Right renal cortex interstitium (tissue), 3 donors: Measurements from ENCODE around the gene NIF3L1. TPM values are rescaled to one million over a fixed set of nuclear protein-coding genes. Genes with fewer than 3 reads are reported as not detected.

Source experiments
- DNase-seq, 3 donors: peaks; one replicate each; pipeline ENCODE4 v3.0.0-alpha.2; 2013; ENCODE audit warnings: low read depth in 3 of 3, low spot score in 2 of 3
- polyA plus RNA-seq, 3 donors: library from polyadenylated mRNA; unstranded; fragments of 120-200 nt; gene quantifications; one replicate each; pipeline ENCODE4 v1.2.1, GENCODE V29; 2013; ENCODE audit not compliant: insufficient read length in 3 of 3

The NIF3L1 gene
- 10 to 100 TPM; 51.9 to 53.6 (median 52.6) TPM for polyA plus RNA-seq

GRCh38 chr2:200888704-200889625 lies at the start of gene NIF3L1, which contains the start of gene PPIL3:
Gene NIF3L1 (plus strand): TSS chr2:200889371. CDS start chr2:200891944, 2,573 bp downstream.
Gene PPIL3 (minus strand): TSS chr2:200889077. CDS start chr2:200887615, 1,462 bp downstream.
- peak; percentile 96 to 99 (median 96) for DNase-seq

GRCh38 chr2:200839513-200839912 lies 49.7 kb upstream of the NIF3L1 start:
- DNase-seq: no peak

- no peak for DNase-seq
Observed at GRCh38 chr2:200843993-200844948, 44.9 kb upstream of the NIF3L1 start.

DNA sequence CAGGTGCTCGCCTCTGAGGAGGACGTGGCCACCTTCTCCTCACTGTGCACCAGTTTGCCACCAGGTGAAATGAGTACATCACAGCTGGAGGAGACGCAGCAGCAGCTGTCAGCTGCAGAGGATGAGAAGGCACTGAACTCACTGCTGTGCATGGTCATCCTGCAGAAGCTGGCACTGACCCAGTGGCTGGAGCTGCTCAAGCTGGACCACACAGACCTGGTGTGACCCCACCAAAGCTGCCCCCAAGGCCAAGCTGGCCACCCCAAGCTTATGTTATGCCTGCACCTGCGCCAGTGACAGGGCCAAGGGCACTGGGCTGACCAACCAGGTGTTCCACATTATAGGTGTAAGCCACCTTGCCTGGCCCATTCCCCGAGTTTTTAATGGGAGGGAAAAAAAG lies 44.0 kb upstream of the NIF3L1 start:
- DNase-seq: no peak

DNA sequence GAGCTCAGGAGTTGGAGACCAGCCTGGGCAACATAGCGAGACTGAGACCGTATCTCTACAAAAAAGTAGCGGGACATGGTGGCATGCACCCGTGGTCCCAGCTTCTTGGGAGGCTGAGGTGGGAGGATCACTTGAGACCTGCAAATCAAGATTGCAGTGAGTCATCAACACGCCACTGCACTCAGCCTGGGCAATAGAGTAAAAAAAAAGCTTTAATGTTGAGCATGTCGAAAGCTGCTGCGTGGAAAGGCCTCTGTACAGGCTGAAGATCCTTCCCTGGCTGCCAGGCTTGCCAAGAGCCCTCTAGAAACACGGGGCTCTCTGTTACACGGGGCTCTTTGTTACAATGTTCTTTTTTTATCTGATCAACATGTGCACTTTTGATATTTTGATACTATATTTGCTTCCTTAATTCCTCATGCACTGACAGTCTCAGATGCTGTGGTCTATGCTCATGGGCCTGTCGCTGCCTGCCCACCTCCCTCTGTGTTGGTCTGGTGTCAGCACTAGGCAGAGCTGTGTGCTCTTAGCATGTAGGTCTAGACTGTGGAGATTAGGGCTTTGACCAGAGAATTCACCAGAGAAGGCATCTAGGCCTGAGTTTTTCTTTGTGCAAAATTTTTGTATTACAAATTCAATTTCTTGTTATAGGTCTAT lies 43.4 kb upstream of the NIF3L1 start:
- no peak for DNase-seq

GRCh38 chr2:200847269-200847668 lies 41.9 kb upstream of the NIF3L1 start:
- DNase-seq: no peak

GRCh38 chr2:200847939-200848338 lies 41.2 kb upstream of the NIF3L1 start:
- no peak for DNase-seq

DNA sequence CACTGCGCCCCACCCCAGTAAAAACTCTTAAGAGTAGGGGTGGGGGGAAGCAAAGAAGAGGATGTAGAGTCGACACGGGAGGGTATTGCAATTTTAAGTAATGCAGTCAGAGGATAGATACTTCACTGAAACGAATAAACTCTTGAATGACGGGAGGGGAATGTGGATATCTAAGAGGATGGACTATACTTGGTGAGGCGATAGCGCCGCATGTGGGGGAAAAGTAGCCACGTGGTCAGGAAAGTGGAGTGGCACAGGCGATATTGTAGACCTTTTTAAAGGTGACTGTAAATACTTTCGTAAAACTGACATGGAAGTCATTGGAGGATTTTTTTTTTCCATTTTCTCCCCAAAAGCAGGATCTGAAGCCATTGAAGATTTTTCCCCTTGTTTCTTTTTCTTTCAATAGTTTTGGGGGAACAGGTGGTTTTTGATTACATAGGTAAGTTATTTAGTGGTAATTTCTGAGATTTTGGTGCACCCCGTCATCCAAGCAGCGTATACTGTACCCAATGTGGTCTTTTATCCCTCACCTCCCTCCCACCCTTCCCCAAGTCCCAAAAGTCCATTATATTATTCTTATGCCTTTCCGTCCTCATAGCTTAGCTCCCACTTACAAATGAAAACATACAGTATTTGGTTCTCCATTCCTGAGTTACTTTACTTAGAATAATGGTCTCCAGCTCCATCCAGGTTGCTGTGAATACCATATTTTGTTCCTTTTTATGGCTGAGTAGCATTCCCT lies 38.5 kb upstream of the NIF3L1 start:
- DNase-seq: no peak

DNA sequence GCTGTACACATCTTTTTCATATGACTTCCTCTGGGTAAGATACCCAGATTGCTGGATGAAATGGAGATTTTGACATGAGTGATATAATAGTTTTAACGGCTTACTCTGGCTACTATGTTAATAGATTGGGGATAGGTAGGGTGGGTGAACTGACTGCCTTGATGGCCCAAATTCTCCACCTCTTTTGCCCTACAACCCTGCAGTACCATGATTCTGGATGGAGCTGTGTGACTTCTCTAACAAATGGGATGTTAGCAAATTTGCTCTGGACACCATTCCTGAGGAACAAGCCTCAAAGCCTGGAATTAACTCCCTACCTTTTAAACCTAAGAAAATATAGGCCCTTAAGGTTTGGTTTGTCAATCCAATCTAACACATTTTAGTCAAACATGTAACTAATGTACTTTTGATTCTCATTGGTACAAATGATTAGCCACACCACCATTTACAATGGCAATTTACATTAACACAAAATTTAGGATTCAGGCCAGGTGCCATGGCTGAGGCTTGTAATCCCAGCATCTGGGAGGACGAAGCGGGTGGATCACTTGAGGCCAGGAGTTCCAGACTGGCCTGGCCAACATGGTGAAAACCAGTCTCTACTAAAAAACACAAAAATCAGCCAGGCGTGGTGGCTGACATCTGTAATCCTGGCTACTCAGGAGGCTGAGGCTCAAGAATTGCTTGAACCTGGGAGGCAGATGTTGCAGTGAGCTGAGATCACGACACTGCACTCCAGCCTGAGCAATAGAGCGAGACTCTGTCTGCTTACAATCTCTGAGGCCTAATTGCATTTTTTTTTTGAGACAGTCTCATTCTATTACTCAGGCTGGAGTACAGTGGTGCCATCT lies 37.5 kb upstream of the NIF3L1 start:
- DNase-seq: no peak

DNA sequence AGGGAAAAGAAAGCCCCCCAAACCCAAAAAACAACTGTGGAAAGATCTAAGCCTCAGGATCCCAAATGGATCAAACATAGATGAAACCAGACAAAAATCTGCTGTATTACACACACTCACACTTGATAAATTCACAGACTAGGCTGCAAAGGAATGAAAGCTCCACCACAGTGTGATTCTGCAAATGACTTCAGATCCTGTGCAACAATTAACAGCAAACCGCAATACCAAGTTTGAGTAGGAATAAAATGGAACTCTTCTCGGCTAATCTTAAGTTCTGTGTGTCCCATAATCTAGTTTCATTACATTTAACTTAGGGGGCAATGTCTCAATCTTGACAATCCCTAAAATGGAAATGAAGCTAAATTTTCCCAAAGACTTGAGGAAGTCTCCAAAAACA lies 36.6 kb upstream of the NIF3L1 start:
- no peak for DNase-seq

GRCh38 chr2:200856806-200857205 lies 32.4 kb upstream of the NIF3L1 start:
- DNase-seq: no peak

- no peak for DNase-seq
Observed at GRCh38 chr2:200860092-200860795, 28.9 kb upstream of the NIF3L1 start.

DNA sequence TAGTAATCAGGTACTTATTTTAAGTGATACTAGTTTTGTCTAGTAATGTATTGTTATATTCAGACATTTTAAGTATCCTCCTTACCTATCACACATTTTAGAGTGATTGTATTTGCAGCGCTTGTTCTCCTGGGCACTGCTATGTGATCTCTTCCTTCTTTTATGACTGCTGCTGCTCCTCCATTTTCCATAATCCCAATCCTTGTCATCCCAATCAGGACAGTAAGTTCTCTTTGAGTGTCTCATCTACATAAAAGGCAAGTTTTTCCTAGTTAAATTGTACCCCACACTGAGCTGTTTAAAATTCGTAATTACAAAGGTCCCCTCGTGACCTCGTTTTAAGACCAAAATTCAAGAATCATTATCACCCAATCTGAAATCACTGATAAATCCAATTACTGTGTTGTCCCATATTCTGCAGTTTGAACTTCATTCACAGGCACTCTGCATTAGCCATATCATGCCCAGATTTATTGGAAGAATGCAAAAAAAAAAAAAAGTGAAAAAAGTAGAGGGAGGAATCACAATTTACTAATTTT lies 27.5 kb upstream of the NIF3L1 start:
- DNase-seq: no peak

DNA sequence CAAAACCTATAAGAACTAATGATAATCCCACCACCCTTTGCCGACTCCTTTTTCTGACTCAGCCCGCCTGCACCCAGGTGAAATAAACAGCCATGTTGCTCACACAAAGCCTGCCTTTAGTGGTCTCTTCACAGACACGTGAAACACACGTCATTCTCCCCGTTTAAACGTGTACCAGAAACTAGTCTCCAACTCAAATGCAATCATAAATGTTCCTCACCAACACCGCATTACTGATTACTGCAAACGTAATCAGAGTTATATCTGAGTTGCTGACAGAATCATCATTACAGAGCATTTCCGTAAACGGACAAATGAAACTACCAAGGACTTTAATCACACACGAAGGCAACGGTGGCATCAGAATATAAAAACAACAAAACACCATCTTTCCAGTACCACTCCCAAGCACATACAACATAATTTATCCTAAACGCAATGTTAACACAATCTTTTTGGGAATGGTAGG lies 26.6 kb upstream of the NIF3L1 start:
- no peak for DNase-seq

DNA sequence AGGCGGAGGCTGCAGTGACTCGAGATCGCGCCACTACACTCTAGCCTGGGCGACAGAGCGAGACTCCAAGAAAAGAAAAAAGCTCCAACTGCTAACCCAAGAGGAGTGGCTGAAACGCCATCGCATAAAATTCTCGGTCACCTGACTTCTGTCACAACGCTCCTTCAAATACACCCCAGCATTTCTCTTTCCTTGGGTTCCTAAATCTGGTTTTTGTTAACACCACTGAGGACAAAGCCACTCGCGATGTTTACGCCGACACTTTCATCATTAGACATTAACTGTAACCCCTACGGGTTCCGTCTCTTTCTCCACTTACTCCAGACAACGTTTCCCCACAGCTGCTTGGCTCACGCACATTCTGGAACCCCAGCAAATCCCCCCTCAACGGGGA lies 25.4 kb upstream of the NIF3L1 start:
- DNase-seq: peak in 2 of 3 donors; percentile 44 to 64

- DNase-seq: peak; percentile 87 to 93 (median 91)
Observed at GRCh38 chr2:200864176-200865034, 24.8 kb upstream of the NIF3L1 start, which contains the start of gene CLK1. Gene CLK1 (minus strand): TSS chr2:200864658. CDS start chr2:200861862, 2,796 bp downstream.

- no peak for DNase-seq
Observed at GRCh38 chr2:200869014-200869413, 20.2 kb upstream of the NIF3L1 start.
